K562 (cell line): ENCODE measurements around the gene DMD. TPM values are rescaled to one million over a fixed set of nuclear protein-coding genes. Genes with fewer than 3 reads are reported as not detected.

Source experiments
- ATAC-seq: fragments of 200-7000 bp; cut with Tn5 transposase; 3 replicates; pipeline ENCODE4 v1.9.1; 2020; ENCODE audit warnings: moderate library complexity
- BruUV-seq: library from RNA; stranded (reverse); fragments of 400-500 nt; replicated peaks from 2 replicates; lab custom pipeline; 2021; lab: Mats Ljungman, UMichigan
- CTCF ChIA-PET: fragments of 300-600 bp; formaldehyde crosslinking; extraction: SDS; loops from one replicate; lab custom pipeline; 2021; ENCODE audit warnings: low intra/inter-chr PET ratio; lab: Yijun Ruan, JAX
- POLR2A ChIA-PET: fragments of 300-600, 350-650 bp; sonication (Branson Sonifier 250); formaldehyde crosslinking; extraction: SDS; loops from one replicate; lab custom pipeline; 2021; ENCODE audit warnings: antibody characterized with exemption, inconsistent platforms; lab: Yijun Ruan, JAX
- DNase-seq, 4 experiments: peaks; one replicate each; pipeline versions ENCODE4 v3.0.0 to v3.0.0-alpha.2; 2011 to 2018; ENCODE audit warnings: low spot score in 3 of 4, mixed read lengths in 3 of 4; ENCODE audit errors: extremely low read depth in 1 of 4
- FAIRE-seq: peaks from 2 replicates; lab custom pipeline; 2011; peaks lifted over from hg19 to GRCh38; lab: Jason Lieb, UNC
- H2AFZ ChIP-seq: 2 replicates; pipeline ENCODE4 v1.6.0; 2011; ENCODE audit warnings: low read depth, low read length, control low read depth, inconsistent platforms
- H3K27ac ChIP-seq: fragments of 200-600 bp; 3 replicates; pipeline ENCODE4 v1.8.0; 2011; ENCODE audit warnings: low read depth, mild to moderate bottlenecking, control low read depth, inconsistent platforms, low read length, moderate library complexity, mixed read lengths; ENCODE audit errors: extremely low read depth
- H3K27me3 ChIP-seq, 2 experiments: fragments of 300-600 bp in 1 of 2; 2 replicates in 1 of 2; 3 replicates in 1 of 2; pipeline versions ENCODE4 v1.6.0 to v1.8.0; 2011; ENCODE audit warnings: inconsistent platforms in 2 of 2, low read length in 2 of 2, mild to moderate bottlenecking in 1 of 2, mixed read lengths in 1 of 2, moderate library complexity in 1 of 2; ENCODE audit not compliant: control insufficient read depth in 2 of 2, insufficient read depth in 2 of 2
- H3K36me3 ChIP-seq: fragments of 300-600 bp; 3 replicates; pipeline ENCODE4 v1.8.0; 2011; ENCODE audit warnings: mild to moderate bottlenecking, low read length, inconsistent platforms; ENCODE audit not compliant: control insufficient read depth, insufficient read depth
- H3K4me1 ChIP-seq, 2 experiments: fragments of 200-600 bp in 1 of 2; replicated peaks in 1 of 2; 2 replicates in 1 of 2; 3 replicates in 1 of 2; pipeline versions ENCODE4 v1.5.1 to v1.8.0; 2011; ENCODE audit warnings: inconsistent platforms in 2 of 2, low read length in 2 of 2, mild to moderate bottlenecking in 1 of 2, mixed read lengths in 1 of 2, moderate library complexity in 1 of 2; ENCODE audit not compliant: control insufficient read depth in 2 of 2, insufficient read depth in 2 of 2
- H3K4me2 ChIP-seq: 2 replicates; pipeline ENCODE4 v1.6.1; 2011; ENCODE audit warnings: low read length, control low read depth, inconsistent platforms, mixed read lengths; ENCODE audit not compliant: insufficient read depth
- H3K4me3 ChIP-seq: fragments of 200-600 bp; sonication (generic), shearing (Covaris generic); 2 replicates; pipeline ENCODE4 v1.5.1; 2016; ENCODE audit warnings: control low read depth, inconsistent platforms
- H3K79me2 ChIP-seq: fragments of 200-600 bp; 3 replicates; pipeline ENCODE4 v1.8.0; 2011; ENCODE audit warnings: low read length, inconsistent platforms; ENCODE audit not compliant: control insufficient read depth, insufficient read depth
- H3K9ac ChIP-seq, 2 experiments: 2 replicates each; pipeline versions ENCODE4 v1.6.0 to v1.6.1; 2011; ENCODE audit warnings: low read depth in 2 of 2, low read length in 2 of 2, control low read depth in 1 of 2, inconsistent platforms in 1 of 2, mild to moderate bottlenecking in 1 of 2, mixed read lengths in 1 of 2; ENCODE audit not compliant: insufficient read depth in 1 of 2
- H3K9me1 ChIP-seq: one replicate; pipeline ENCODE4 v1.6.0; 2011; ENCODE audit warnings: inconsistent platforms, mild to moderate bottlenecking, low read length, moderate library complexity; ENCODE audit not compliant: control insufficient read depth, insufficient read depth
- H3K9me3 ChIP-seq: replicated peaks from 2 replicates; pipeline ENCODE4 v1.5.1; 2011; ENCODE audit warnings: low read depth, low read length, inconsistent platforms; ENCODE audit not compliant: control insufficient read depth, insufficient read depth
- H4K20me1 ChIP-seq: replicated peaks from 2 replicates; pipeline ENCODE4 v1.6.1; 2011; ENCODE audit warnings: low read length, inconsistent platforms, mixed read lengths; ENCODE audit not compliant: control insufficient read depth, insufficient read depth
- ARID3B ChIP-seq: fragments of 250-450 bp; sonication (Bioruptor Pico); IDR thresholded peaks from 2 replicates; pipeline ENCODE4 v1.4.0; 2020; ENCODE audit warnings: borderline replicate concordance
- CREM ChIP-seq: IDR thresholded peaks from 2 replicates; pipeline ENCODE4 v1.6.1; 2014; ENCODE audit warnings: antibody characterized with exemption, low read depth
- ETS2 ChIP-seq: IDR thresholded peaks from 2 replicates; pipeline ENCODE4 v1.6.1; 2016; ENCODE audit warnings: borderline replicate concordance, missing genetic modification characterization, mild to moderate bottlenecking, moderate library complexity, missing compliant biosample characterization; ENCODE audit not compliant: poor library complexity, severe bottlenecking
- HNRNPK ChIP-seq: fragments of 200-400 bp; formaldehyde crosslinking; IDR thresholded peaks from one replicate; pipeline ENCODE4 v1.6.1; 2018; ENCODE audit warnings: mild to moderate bottlenecking, low read depth, low read length; ENCODE audit not compliant: poor library complexity, severe bottlenecking
- IRF2 ChIP-seq: sonication (generic); formaldehyde crosslinking; IDR thresholded peaks from 2 replicates; pipeline ENCODE4 v1.8.1; 2022; ENCODE audit warnings: mild to moderate bottlenecking, missing genetic modification reagents
- KLF10 ChIP-seq: fragments of 250-450 bp; sonication (Bioruptor Pico); IDR thresholded peaks from 2 replicates; pipeline ENCODE4 v1.6.1; 2021; ENCODE audit warnings: matching md5 sums
- MAFF ChIP-seq: IDR thresholded peaks from 2 replicates; pipeline ENCODE4 v1.6.1; 2012; ENCODE audit warnings: low read length, improper control_type of control experiment
- MYC ChIP-seq, 2 experiments: fragments of 250-450 bp in 1 of 2; sonication (Bioruptor Pico) in 1 of 2; IDR thresholded peaks; 2 replicates each; pipeline versions ENCODE4 v1.5.1 to v1.6.1; 2012 to 2021; ENCODE audit warnings: low read depth in 2 of 2, borderline replicate concordance in 1 of 2, improper control_type of control experiment in 1 of 2, low read length in 1 of 2, mild to moderate bottlenecking in 1 of 2, moderate library complexity in 1 of 2
- RUNX1 ChIP-seq: sonication (generic); IDR thresholded peaks from 2 replicates; pipeline ENCODE4 v1.6.1; 2016; ENCODE audit warnings: antibody characterized with exemption, low read depth
- SPI1 ChIP-seq: IDR thresholded peaks from 2 replicates; pipeline ENCODE4 v1.6.1; 2011; ENCODE audit warnings: low read depth, low read length, control low read depth, borderline replicate concordance
- SRSF7 ChIP-seq: fragments of 200-400 bp; formaldehyde crosslinking; optimal IDR thresholded peaks from 2 replicates; pipeline ENCODE3; 2017; ENCODE audit warnings: mild to moderate bottlenecking, low read depth, low read length
- TAF1 ChIP-seq: IDR thresholded peaks from 2 replicates; pipeline ENCODE4 v1.6.1; 2011; ENCODE audit warnings: mild to moderate bottlenecking, low read length, moderate library complexity; ENCODE audit not compliant: insufficient read depth, control insufficient read depth, severe bottlenecking; ENCODE audit errors: extremely low read depth
- TAL1 ChIP-seq: fragments of 450-650 bp; IDR thresholded peaks from 2 replicates; pipeline ENCODE4 v1.6.1; 2016; ENCODE audit warnings: mild to moderate bottlenecking
- TFE3 ChIP-seq: fragments of 450-650 bp; formaldehyde crosslinking; IDR thresholded peaks from 2 replicates; pipeline ENCODE4 v1.4.0; 2020; ENCODE audit warnings: mild to moderate bottlenecking, mixed read lengths
- ZFPM2 ChIP-seq: fragments of 250-450 bp; sonication (Bioruptor Pico); IDR thresholded peaks from 2 replicates; pipeline ENCODE4 v1.5.1; 2022; ENCODE audit warnings: mild to moderate bottlenecking
- ZFX ChIP-seq: sonication (generic); formaldehyde crosslinking; IDR thresholded peaks from 2 replicates; pipeline ENCODE4 v1.8.0; 2022; ENCODE audit warnings: mild to moderate bottlenecking, missing genetic modification reagents, moderate library complexity
- ZNF445 ChIP-seq: fragments of 250-450 bp; sonication (Bioruptor Pico); IDR thresholded peaks from 2 replicates; pipeline ENCODE4 v1.4.0; 2020; ENCODE audit warnings: low read depth, mild to moderate bottlenecking, moderate library complexity
- WGBS: fragments of 100-300 bp; shearing (Covaris generic); methylation state at CpG from one replicate; pipeline ENCODE4 v1.1.6; 2016; ENCODE audit warnings: low coverage, mixed read lengths; ENCODE audit not compliant: insufficient coverage; ENCODE audit errors: missing lambda C conversion rate; 5-methylcytosine and 5-hydroxymethylcytosine counted together
- in situ Hi-C: fragments of 300-500 bp; cut with MboI; formaldehyde crosslinking; loops from 4 replicates; pipeline ENCODE4 v1.15.0; 2018; ENCODE audit warnings: inconsistent platforms, mixed read lengths
- intact Hi-C: fragments of 100-400 bp; cut with micrococcal nuclease; formaldehyde crosslinking; loops from 2 replicates; pipeline ENCODE4 v1.14.2; 2022
- polyA plus RNA-seq, 8 experiments: library from polyadenylated mRNA; depleted of rRNA in 4 of 8; stranded (reverse) in 5 of 8; unstranded in 3 of 8; fragments of >200 nt; fragmentation: Nextera tagmentation in 2 of 8; fragmentation: Illumina TruSeq in 1 of 8; extraction: Ambion mirVana in 2 of 8; extraction: Trizol in 1 of 8; gene quantifications; 2 replicates each; pipeline versions ENCODE4 v1.2.1 to v1.2.3, GENCODE V29; 2011 to 2014; ENCODE audit warnings: inconsistent platforms in 1 of 8, missing spikeins in 1 of 8
- total RNA-seq, 7 experiments: library from RNA; depleted of rRNA in 6 of 7; stranded (reverse); fragments of >200 nt in 6 of 7; fragmentation: Illumina TruSeq in 2 of 7; extraction: Trizol in 2 of 7; gene quantifications; 2 replicates each; pipeline versions ENCODE4 v1.2.1 to v1.2.3, GENCODE V29; 2011 to 2021; ENCODE audit warnings: low replicate concordance in 1 of 7

DMD gene
- total and polyA plus RNA-seq, 9 of the 15 experiments (the other 6 are each of a cell fraction or from before 2014, with no cell fraction given) = 3.8 to 20.4 (median 11.4) TPM

DNA sequence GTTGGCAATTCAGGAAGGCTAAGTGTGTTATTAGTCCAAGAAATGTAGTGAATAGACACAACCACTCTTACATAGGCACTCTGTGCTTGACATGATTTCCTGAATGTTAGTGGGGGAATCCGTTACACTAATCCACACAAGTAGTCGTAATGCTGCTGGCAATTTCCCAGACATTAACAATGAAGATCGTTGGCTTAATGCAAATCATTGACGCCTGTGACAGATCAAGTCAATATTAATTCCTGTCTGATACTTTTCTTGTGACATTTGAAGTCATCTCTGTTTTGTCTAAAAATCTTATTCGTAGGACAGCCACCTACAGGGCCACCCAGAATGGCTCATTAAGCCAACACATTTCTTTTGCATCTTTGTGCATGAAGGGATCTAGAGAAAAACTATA, 1200.4 kb downstream of the DMD start:
- WGBS = 0% methylated on average over 5 of the region's 5 CpGs
- in situ Hi-C loops = no loop called here
- CTCF ChIA-PET = no interaction called here
- TF ChIP-seq MAFF = no peak
- TF ChIP-seq HNRNPK = no peak
- TF ChIP-seq TAL1 = no peak
- TF ChIP-seq ETS2 (tag) = no peak
- TF ChIP-seq RUNX1 = no peak
- no peak for TF ChIP-seq TFE3 (CRISPR knock-in tag)
- TF ChIP-seq ZFPM2 (CRISPR knock-in tag) = no peak
- TF ChIP-seq KLF10 = no peak
- TF ChIP-seq TAF1 = no peak
- TF ChIP-seq IRF2 (CRISPR knock-in tag) = no peak
- no peak for TF ChIP-seq ARID3B (CRISPR knock-in tag)
- TF ChIP-seq CREM = no peak
- TF ChIP-seq SRSF7 = no peak
- TF ChIP-seq MYC (IDR thresholded peaks at IDR 0.05; ENCODE audit: low read depth, low read length) = no peak
- TF ChIP-seq MYC (CRISPR knock-in tag; IDR thresholded peaks at IDR 0.05; ENCODE audit: borderline replicate concordance, low read depth) = no peak
- TF ChIP-seq SPI1 = no peak
- TF ChIP-seq ZNF445 (CRISPR knock-in tag) = no peak
- TF ChIP-seq ZFX = no peak

More for the DNA sequence above, 1200.4 kb downstream of the DMD start:
- BruUV-seq = no TSS peak
- Histone ChIP-seq H3K9me1 (no peaks in the 10 kb centered on the region), H3K79me2 (no peaks in the 10 kb centered on the region), H3K9ac (no peak overlapping the region), H3K27ac (no peak overlapping the region), H4K20me1 (no peaks in the 10 kb centered on the region), H3K9me3 (no peaks in the 10 kb centered on the region), H3K4me2 (no peak overlapping the region), H3K27me3 (no peaks in the 10 kb centered on the region), H3K4me3 (no peak overlapping the region), H3K36me3 (no peaks in the 10 kb centered on the region), H3K4me1 (no peaks in the 10 kb centered on the region), H2AFZ (no peak overlapping the region)
- POLR2A ChIA-PET = no interaction called here
- intact Hi-C loops = no loop called here
- no peak for DNase-seq
- FAIRE-seq = no peak
- no peak for ATAC-seq
